ENCODE results near the gene PLSCR1.
A peak's percentile ranks its signal among the peaks of the same experiment; 100 is the strongest.

Gene PLSCR1

DNA sequence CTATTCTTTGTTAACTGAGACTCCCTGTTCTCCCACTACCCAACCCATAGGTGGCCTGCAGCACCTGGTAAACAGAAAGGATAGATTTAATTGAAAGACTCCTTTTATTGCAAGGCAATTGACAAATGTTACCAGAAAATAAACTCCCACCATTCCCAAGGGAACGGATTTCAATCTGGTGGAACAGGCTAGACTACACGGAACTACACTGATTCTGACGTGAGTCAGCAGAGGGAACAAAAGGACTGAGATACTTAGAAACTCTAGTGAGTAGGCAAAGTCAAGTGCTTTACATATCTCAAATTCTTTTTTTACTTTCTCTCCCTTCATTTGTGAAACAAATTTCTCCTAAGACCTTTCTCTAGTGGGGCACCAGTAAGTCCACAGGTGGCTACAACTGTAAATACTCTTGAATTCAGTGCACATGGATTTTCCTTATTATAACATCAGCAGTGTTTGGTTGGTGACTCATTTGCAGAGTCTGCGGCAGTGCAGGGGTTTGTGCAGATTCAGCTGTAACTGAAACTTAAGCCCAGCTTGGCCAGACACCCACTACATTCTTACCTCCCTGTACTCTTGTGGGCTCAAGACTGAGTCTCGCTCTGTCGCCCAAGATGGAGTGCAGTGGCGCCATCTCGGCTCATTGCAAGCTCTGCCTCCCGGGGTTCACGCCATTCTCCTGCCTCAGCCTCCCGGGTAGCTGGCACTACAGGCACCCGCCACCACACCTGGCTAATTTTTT is 40.8 kb downstream of the PLSCR1 start:
- TF ChIP-seq PPARA (CRISPR knock-in tag; IDR thresholded peaks at IDR 0.05; ENCODE audit: borderline replicate concordance) (no peak), CSDC2 (CRISPR knock-in tag; IDR thresholded peaks at IDR 0.05) (no peak), TCF4 (CRISPR knock-in tag; IDR thresholded peaks at IDR 0.05; ENCODE audit: borderline replicate concordance) (no peak), RARB (CRISPR knock-in tag; IDR thresholded peaks at IDR 0.05) (no peak), ZNF70 (CRISPR knock-in tag; IDR thresholded peaks at IDR 0.05) (no peak), ZFP3 (CRISPR knock-in tag; IDR thresholded peaks at IDR 0.05) (no peak), OSR1 (CRISPR knock-in tag; IDR thresholded peaks at IDR 0.05) (no peak), GLIS3 (CRISPR knock-in tag; IDR thresholded peaks at IDR 0.05) (no peak), ARNTL (CRISPR knock-in tag; IDR thresholded peaks at IDR 0.05; ENCODE audit: borderline replicate concordance, low read depth) (no peak), TOX (CRISPR knock-in tag; IDR thresholded peaks at IDR 0.05; ENCODE audit: borderline replicate concordance) (no peak)
- TF ChIP-seq, protein P1, sequence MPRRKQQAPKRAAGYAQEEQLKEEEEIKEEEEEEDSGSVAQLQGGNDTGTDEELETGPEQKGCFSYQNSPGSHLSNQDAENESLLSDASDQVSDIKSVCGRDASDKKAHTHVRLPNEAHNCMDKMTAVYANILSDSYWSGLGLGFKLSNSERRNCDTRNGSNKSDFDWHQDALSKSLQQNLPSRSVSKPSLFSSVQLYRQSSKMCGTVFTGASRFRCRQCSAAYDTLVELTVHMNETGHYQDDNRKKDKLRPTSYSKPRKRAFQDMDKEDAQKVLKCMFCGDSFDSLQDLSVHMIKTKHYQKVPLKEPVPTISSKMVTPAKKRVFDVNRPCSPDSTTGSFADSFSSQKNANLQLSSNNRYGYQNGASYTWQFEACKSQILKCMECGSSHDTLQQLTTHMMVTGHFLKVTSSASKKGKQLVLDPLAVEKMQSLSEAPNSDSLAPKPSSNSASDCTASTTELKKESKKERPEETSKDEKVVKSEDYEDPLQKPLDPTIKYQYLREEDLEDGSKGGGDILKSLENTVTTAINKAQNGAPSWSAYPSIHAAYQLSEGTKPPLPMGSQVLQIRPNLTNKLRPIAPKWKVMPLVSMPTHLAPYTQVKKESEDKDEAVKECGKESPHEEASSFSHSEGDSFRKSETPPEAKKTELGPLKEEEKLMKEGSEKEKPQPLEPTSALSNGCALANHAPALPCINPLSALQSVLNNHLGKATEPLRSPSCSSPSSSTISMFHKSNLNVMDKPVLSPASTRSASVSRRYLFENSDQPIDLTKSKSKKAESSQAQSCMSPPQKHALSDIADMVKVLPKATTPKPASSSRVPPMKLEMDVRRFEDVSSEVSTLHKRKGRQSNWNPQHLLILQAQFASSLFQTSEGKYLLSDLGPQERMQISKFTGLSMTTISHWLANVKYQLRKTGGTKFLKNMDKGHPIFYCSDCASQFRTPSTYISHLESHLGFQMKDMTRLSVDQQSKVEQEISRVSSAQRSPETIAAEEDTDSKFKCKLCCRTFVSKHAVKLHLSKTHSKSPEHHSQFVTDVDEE (CRISPR knock-in tag; IDR thresholded peaks at IDR 0.05) = no peak
- TF ChIP-seq, protein P2, sequence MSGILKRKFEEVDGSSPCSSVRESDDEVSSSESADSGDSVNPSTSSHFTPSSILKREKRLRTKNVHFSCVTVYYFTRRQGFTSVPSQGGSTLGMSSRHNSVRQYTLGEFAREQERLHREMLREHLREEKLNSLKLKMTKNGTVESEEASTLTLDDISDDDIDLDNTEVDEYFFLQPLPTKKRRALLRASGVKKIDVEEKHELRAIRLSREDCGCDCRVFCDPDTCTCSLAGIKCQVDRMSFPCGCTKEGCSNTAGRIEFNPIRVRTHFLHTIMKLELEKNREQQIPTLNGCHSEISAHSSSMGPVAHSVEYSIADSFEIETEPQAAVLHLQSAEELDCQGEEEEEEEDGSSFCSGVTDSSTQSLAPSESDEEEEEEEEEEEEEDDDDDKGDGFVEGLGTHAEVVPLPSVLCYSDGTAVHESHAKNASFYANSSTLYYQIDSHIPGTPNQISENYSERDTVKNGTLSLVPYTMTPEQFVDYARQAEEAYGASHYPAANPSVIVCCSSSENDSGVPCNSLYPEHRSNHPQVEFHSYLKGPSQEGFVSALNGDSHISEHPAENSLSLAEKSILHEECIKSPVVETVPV (CRISPR knock-in tag; IDR thresholded peaks at IDR 0.05) = no peak
- ATAC-seq = peak; percentile 97

DNA sequence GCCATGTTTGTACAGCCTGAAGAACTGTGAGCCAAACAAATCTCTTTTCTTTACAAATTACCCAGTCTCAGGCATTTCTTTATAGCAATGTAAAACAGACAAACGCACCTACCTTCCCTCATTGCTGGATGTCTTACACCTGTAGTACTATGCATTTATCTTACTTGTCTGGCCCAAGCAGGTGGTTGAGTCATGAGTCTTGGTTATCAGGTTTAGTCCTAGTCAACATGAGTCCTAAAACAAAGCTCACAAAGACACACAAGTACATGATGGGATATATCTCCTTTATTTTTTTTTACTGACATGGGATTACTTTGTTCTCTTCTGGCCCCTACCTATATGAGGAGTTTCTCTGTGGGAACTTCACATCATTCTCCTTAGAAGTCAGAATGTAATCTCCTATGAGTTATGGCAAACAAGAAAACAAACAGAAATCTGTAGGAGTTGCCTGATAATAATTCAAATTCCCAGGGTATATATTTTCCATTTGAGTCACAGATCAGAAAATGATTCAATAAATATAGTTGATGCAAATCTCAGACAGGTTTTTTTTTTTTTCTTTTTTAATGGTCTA is 41.4 kb downstream of the PLSCR1 start:
- no peak for TF ChIP-seq ZFP3 (CRISPR knock-in tag; IDR thresholded peaks at IDR 0.05)
- no peak for TF ChIP-seq ESRRG (CRISPR knock-in tag; IDR thresholded peaks at IDR 0.05)
- TF ChIP-seq TCF4 (CRISPR knock-in tag; IDR thresholded peaks at IDR 0.05; ENCODE audit: borderline replicate concordance) = no peak
- TF ChIP-seq ZC3H10 (CRISPR knock-in tag; IDR thresholded peaks at IDR 0.05) = no peak
- no peak for TF ChIP-seq SNAI2 (CRISPR knock-in tag; IDR thresholded peaks at IDR 0.05)
- no peak for TF ChIP-seq GLIS3 (CRISPR knock-in tag; IDR thresholded peaks at IDR 0.05)
- no peak for TF ChIP-seq ARNTL (CRISPR knock-in tag; IDR thresholded peaks at IDR 0.05; ENCODE audit: borderline replicate concordance, low read depth)
- TF ChIP-seq, protein P3, sequence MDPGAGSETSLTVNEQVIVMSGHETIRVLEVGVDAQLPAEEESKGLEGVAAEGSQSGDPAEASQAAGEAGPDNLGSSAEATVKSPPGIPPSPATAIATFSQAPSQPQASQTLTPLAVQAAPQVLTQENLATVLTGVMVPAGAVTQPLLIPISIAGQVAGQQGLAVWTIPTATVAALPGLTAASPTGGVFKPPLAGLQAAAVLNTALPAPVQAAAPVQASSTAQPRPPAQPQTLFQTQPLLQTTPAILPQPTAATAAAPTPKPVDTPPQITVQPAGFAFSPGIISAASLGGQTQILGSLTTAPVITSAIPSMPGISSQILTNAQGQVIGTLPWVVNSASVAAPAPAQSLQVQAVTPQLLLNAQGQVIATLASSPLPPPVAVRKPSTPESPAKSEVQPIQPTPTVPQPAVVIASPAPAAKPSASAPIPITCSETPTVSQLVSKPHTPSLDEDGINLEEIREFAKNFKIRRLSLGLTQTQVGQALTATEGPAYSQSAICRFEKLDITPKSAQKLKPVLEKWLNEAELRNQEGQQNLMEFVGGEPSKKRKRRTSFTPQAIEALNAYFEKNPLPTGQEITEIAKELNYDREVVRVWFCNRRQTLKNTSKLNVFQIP (CRISPR knock-in tag; IDR thresholded peaks at IDR 0.05; ENCODE audit: borderline replicate concordance, low read depth) = no peak
- TF ChIP-seq PPARA (CRISPR knock-in tag; IDR thresholded peaks at IDR 0.05; ENCODE audit: borderline replicate concordance) = no peak
- TF ChIP-seq TOX (CRISPR knock-in tag; IDR thresholded peaks at IDR 0.05; ENCODE audit: borderline replicate concordance) = no peak
- no peak for TF ChIP-seq ZNF8 (CRISPR knock-in tag; IDR thresholded peaks at IDR 0.05)
- TF ChIP-seq CSDC2 (CRISPR knock-in tag; IDR thresholded peaks at IDR 0.05) = no peak
- TF ChIP-seq, protein P4, sequence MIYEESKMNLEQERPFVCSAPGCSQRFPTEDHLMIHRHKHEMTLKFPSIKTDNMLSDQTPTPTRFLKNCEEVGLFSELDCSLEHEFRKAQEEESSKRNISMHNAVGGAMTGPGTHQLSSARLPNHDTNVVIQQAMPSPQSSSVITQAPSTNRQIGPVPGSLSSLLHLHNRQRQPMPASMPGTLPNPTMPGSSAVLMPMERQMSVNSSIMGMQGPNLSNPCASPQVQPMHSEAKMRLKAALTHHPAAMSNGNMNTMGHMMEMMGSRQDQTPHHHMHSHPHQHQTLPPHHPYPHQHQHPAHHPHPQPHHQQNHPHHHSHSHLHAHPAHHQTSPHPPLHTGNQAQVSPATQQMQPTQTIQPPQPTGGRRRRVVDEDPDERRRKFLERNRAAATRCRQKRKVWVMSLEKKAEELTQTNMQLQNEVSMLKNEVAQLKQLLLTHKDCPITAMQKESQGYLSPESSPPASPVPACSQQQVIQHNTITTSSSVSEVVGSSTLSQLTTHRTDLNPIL (CRISPR knock-in tag; IDR thresholded peaks at IDR 0.05; ENCODE audit: low read depth) = no peak
- no peak for TF ChIP-seq ZNF565 (CRISPR knock-in tag; conservative IDR thresholded peaks at IDR 0.05; ENCODE audit: low read depth)
- TF ChIP-seq ZNF70 (CRISPR knock-in tag; IDR thresholded peaks at IDR 0.05) = no peak
- TF ChIP-seq ZFP30 (CRISPR knock-in tag; IDR thresholded peaks at IDR 0.05) = no peak
- TF ChIP-seq, protein P1 (CRISPR knock-in tag; IDR thresholded peaks at IDR 0.05) = no peak
- TF ChIP-seq ISL1 (CRISPR knock-in tag; IDR thresholded peaks at IDR 0.05) = no peak
- TF ChIP-seq, protein P5, sequence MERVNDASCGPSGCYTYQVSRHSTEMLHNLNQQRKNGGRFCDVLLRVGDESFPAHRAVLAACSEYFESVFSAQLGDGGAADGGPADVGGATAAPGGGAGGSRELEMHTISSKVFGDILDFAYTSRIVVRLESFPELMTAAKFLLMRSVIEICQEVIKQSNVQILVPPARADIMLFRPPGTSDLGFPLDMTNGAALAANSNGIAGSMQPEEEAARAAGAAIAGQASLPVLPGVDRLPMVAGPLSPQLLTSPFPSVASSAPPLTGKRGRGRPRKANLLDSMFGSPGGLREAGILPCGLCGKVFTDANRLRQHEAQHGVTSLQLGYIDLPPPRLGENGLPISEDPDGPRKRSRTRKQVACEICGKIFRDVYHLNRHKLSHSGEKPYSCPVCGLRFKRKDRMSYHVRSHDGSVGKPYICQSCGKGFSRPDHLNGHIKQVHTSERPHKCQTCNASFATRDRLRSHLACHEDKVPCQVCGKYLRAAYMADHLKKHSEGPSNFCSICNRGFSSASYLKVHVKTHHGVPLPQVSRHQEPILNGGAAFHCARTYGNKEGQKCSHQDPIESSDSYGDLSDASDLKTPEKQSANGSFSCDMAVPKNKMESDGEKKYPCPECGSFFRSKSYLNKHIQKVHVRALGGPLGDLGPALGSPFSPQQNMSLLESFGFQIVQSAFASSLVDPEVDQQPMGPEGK (CRISPR knock-in tag; IDR thresholded peaks at IDR 0.05; ENCODE audit: borderline replicate concordance) = no peak
- ATAC-seq = no peak
